Activated CD4-positive, alpha-beta memory T cell treated with anti-CD3 and anti-CD28 coated beads, Interleukin-2, amount 10 ng/mL, durations not matched to agents 7 days and 5 days (primary cell): ENCODE results near the gene CHRM4. TPM values are rescaled to one million over a fixed set of nuclear protein-coding genes. Genes with fewer than 3 reads are reported as not detected.

Experiments used
- CTCF ChIA-PET: fragments of 350-600 bp; sonication (Branson Sonifier 250); formaldehyde crosslinking; loops from one replicate; lab custom pipeline; 2021; ENCODE audit warnings: antibody characterized with exemption, inconsistent platforms; lab: Charles Lee
- POLR2A ChIA-PET: fragments of 350-600 bp; sonication (Branson Sonifier 250); formaldehyde crosslinking; loops from one replicate; lab custom pipeline; 2021; ENCODE audit warnings: antibody characterized with exemption; lab: Charles Lee
- DNase-seq: peaks from one replicate; pipeline ENCODE4 v3.0.0-alpha.2; 2020
- H3K27ac Mint-ChIP-seq: one replicate; pipeline ENCODE4 v1.8.0; 2021; ENCODE audit warnings: mild to moderate bottlenecking, mixed read lengths
- H3K27me3 Mint-ChIP-seq: one replicate; pipeline ENCODE4 v1.8.0; 2021; ENCODE audit warnings: mixed read lengths
- H3K36me3 Mint-ChIP-seq: one replicate; pipeline ENCODE4 v1.8.0; 2021; ENCODE audit warnings: low read depth, mixed read lengths
- H3K4me1 Mint-ChIP-seq: one replicate; pipeline ENCODE4 v1.8.0; 2021; ENCODE audit warnings: mixed read lengths
- H3K4me3 Mint-ChIP-seq: one replicate; pipeline ENCODE4 v1.8.0; 2021; ENCODE audit warnings: mild to moderate bottlenecking, mixed read lengths
- H3K9me3 Mint-ChIP-seq: one replicate; pipeline ENCODE4 v1.8.0; 2021; ENCODE audit warnings: mixed read lengths
- total RNA-seq, 2 experiments: library from RNA; stranded (reverse); gene quantifications; one replicate each; pipeline ENCODE4 v1.2.3, GENCODE V29; 2021

CHRM4 gene
- total RNA-seq, 2 experiments from 2014 or later, result 0.30 to 0.38 TPM

DNA sequence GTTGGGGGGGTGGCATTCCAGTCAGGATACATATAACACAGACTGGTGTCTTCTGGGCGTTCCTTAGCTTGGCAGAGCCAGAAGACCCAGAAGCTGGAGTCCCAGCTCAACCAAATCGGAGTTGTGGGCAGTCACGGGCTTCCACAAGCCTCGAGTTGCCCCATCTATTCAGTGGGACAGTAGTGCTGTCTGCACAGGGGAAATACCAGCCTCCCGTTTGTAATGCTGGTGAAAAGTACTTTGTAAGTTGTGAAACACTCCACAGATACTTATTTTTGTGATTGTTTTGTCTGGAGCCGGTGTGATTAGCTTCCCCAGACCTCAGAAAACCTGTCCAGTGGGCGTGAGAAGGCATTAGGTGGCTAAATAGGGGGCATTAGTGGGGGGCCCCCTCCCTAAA, 30.7 kb downstream of the CHRM4 start:
- Mint-ChIP-seq H3K4me1 (peaks cover 52% of the 10 kb centered on the region), H3K36me3 (peaks cover 13% of the 10 kb centered on the region), H3K9me3 (no peaks in the 10 kb centered on the region), H3K27ac (peak overlapping the region; percentile 81), H3K4me3 (peak overlapping the region; percentile 67), H3K27me3 (no peaks in the 10 kb centered on the region)
- POLR2A ChIA-PET, result interaction anchor here (12.2 kb wide), 1 partner anchor 12 kb away, joined by 143 read pairs; the partner anchor contains the start of gene DGKZ
- CTCF ChIA-PET, result interaction anchor here (0.6 to 12.2 kb wide), 6 partner anchors 9 to 169 kb away, joined by 3 to 210 read pairs (median 4); partner anchors contain the start of gene DGKZ
- no peak for DNase-seq

DNA sequence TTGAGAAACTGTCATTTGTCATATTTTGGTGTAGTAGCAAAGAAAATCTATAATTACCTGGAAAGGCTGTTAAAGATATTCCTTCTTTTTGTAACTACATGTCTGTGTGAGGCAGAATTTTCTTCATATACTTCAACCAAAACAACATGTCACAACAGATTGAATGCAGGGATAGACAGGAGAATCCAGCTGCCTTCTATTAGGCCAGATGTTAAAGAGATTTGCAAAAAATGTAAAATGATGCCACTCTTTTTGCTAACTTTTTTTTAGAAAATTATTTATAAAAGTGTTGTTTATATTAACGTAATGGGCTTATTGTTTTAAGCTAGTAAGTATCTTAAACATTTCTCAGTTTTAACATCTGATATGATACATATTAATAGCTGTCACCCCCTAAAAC, 31.6 kb downstream of the CHRM4 start:
- CTCF ChIA-PET, result interaction anchor here (1.6 to 12.2 kb wide), 4 partner anchors 9 to 170 kb away, joined by 3 to 210 read pairs (median 11); partner anchors contain the start of gene DGKZ
- H3K4me3 Mint-ChIP-seq, result no peak overlapping the region
- POLR2A ChIA-PET, result interaction anchor here (0.8 to 12.2 kb wide), 2 partner anchors 11 to 28 kb away, joined by 3 to 143 read pairs; partner anchors contain the start of gene DGKZ

DNA sequence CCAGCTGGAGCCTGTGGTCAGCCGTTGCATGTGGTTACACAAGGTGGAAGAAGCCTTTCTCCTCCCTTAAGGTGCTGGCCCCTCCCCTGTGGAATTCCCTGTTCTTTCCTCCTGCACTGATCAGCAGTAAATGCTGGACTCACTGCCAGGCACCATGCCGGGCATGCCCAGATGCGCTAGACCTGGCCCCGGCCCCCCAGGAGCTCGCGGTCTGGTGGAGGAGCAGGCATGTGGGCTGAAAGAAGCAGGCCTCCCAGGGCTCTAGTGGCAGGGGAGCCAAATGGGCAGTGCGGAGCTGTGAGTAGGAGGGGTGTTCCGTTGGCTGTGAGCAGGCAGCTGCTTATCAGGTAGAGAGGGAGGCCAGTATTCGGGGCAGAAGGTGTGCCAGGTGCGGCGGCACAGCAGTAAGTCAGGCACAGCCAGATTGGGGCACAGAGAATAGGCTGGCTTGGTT, 34.1 kb downstream of the CHRM4 start:
- CTCF ChIA-PET, result interaction anchor here (2.7 kb wide), 1 partner anchor 10 kb away, joined by 17 read pairs; the partner anchor contains the start of gene DGKZ
- Mint-ChIP-seq H3K27me3 (no peaks in the 10 kb centered on the region), H3K4me3 (no peak overlapping the region), H3K27ac (no peak overlapping the region), H3K4me1 (peaks cover 62% of the 10 kb centered on the region), H3K9me3 (no peaks in the 10 kb centered on the region), H3K36me3 (peaks cover 24% of the 10 kb centered on the region)
- no peak for DNase-seq
- POLR2A ChIA-PET, result interaction anchor here (12.2 kb wide), 1 partner anchor 9 kb away, joined by 143 read pairs; the partner anchor contains the start of gene DGKZ

More for the DNA sequence above, 31.6 kb downstream of the CHRM4 start:
- Mint-ChIP-seq H3K27me3 (no peaks in the 10 kb centered on the region), H3K9me3 (no peaks in the 10 kb centered on the region), H3K4me1 (peaks cover 48% of the 10 kb centered on the region), H3K36me3 (peaks cover 11% of the 10 kb centered on the region), H3K27ac (no peak overlapping the region)
- no peak for DNase-seq

DNA sequence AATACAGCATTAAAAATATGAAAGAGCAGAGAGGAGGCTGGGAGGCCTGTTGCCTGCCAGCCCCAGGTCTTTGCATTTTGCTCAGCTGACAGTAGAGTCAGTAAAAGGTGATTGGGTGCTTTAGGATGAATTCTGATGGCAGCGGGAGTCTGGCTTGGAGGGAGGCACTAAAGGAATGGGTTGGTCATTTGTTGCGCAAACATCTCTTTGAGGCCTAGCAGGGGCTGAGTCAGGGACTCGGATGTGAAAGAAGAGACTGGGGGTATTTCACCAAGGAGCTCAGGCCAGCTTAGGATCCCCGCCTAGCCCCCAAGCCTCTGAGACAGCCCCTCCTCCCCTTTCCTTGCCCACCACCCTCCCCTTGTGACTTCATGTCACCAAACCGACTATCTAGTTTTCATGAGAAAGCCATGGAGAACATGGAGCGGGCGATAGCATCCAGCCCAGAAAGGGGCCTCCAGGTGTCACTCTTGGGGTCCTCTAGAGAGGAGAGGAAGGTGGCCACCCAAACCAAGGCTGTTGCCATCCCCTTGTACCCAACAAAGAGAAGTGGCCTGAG, 34.6 kb downstream of the CHRM4 start:
- Mint-ChIP-seq H3K27me3 (no peaks in the 10 kb centered on the region), H3K9me3 (no peaks in the 10 kb centered on the region), H3K4me1 (peaks cover 60% of the 10 kb centered on the region), H3K36me3 (peaks cover 26% of the 10 kb centered on the region), H3K4me3 (no peak overlapping the region), H3K27ac (no peak overlapping the region)
- no peak for DNase-seq
- POLR2A ChIA-PET, result interaction anchor here (1.3 kb wide), 1 partner anchor 8 kb away, joined by 3 read pairs; no protein-coding TSS in a partner anchor
- CTCF ChIA-PET, result interaction anchor here (2.7 kb wide), 1 partner anchor 9 kb away, joined by 17 read pairs; the partner anchor contains the start of gene DGKZ

DNA sequence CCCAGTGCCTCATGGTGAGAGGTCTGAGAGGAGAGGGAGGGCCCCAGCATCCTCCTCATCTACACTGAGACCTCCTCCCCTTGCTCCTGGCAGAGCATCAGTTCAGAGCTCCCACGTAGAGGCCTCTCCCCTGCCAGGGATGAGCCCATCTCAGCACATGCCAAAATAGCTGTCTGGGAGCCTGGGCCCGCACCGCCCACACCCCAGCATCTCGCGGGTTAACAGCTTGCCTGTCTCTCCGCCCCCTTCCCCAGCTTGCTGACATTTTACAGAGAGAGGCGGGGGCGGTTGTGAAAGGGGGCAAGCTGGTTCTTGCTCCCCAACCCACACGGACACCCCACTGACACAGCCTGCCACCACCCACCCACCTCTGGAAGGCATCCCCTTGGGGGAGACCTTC, 37.9 kb downstream of the CHRM4 start:
- H3K4me1 Mint-ChIP-seq, result peaks cover 76% of the 10 kb centered on the region
- ChIA-PET CTCF (interaction anchor here (0.6 to 10.7 kb wide), 6 partner anchors 12 to 436 kb away, joined by 3 to 210 read pairs (median 8); partner anchors contain the start of gene PEX16), POLR2A (interaction anchor here (1.2 kb wide), 1 partner anchor 34 kb away, joined by 5 read pairs; no protein-coding TSS in a partner anchor)
- no peaks in the 10 kb centered on the region for H3K9me3 Mint-ChIP-seq
- DNase-seq, result no peak
- H3K27me3 Mint-ChIP-seq, result no peaks in the 10 kb centered on the region
- peaks cover 51% of the 10 kb centered on the region for H3K36me3 Mint-ChIP-seq
- H3K4me3 Mint-ChIP-seq, result no peak overlapping the region
- H3K27ac Mint-ChIP-seq, result peak overlapping the region; percentile 59

DNA sequence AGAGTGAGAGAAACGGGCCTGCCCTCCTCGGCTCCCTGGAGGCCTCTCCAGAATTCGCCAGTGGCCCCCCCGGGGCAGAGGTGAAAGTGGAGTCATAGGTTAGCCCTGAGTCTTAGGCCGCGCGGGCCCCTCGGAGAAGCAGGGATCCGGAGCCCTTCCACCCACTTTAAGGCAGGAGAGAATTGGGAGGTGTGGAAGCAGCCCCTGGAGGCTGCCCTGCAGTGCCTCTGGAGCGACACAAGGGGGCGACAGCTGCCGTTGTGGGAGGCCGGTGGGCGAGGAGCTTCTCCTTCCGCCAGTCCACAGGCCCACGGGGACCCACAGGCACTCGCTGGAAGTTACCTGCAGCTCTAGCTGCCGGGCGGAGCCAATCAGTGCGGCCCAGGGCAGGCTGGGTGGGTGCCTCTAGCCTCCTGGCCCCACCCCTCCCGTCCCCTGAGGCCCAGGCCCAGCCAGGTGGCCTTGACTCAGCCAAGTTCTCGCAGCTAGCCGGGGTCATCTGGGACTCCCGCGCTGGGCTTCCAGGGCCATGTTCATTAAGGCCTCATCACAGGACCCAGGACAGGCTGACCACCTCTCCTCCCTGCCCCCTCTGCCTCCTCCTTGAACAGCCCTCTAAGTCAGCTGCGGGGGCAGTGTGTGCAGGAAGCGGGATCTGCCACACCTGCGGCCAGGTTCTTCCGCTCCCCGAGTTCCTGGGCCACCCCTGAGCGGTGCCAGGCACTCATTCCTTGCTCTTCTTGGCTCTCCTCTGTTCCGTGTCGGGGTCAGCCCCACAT, 39.3 kb downstream of the CHRM4 start:
- Mint-ChIP-seq H3K27ac (peak overlapping the region; percentile 73), H3K9me3 (no peaks in the 10 kb centered on the region), H3K36me3 (peaks cover 52% of the 10 kb centered on the region), H3K4me1 (peaks cover 71% of the 10 kb centered on the region), H3K4me3 (peak overlapping the region; percentile 74), H3K27me3 (no peaks in the 10 kb centered on the region)
- POLR2A ChIA-PET, result interaction anchor here (0.7 to 8.8 kb wide), 3 partner anchors 11 to 37 kb away, joined by 3 to 143 read pairs (median 4); no protein-coding TSS in a partner anchor
- CTCF ChIA-PET, result interaction anchor here (0.5 to 10.7 kb wide), 23 partner anchors 8 to 699 kb away, joined by 3 to 210 read pairs (median 5); no protein-coding TSS in a partner anchor
- peak; percentile 80 for DNase-seq

DNA sequence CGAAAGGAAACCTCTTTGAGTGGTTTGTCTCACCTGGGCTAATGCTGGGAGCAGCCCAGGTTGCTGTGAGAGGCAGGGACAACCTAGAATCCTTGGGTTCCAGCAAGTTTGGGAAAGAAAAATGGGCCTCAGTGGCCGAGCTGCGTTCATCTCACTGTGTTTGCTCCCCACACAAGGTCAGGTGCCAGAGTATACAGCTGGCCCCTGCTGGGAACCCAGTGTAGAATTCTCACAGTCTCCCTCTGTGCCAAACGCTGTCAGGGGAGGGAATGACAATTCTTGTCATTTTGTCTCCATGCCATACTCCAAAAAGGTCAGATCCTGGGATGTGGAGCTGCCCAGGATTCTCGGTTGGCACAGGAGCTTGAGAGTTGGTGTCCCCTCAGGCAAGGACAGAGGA, 40.0 kb downstream of the CHRM4 start:
- peak overlapping the region; percentile 67 for H3K27ac Mint-ChIP-seq
- peaks cover 70% of the 10 kb centered on the region for H3K4me1 Mint-ChIP-seq
- no peak for DNase-seq
- H3K4me3 Mint-ChIP-seq, result peak overlapping the region; percentile 74
- ChIA-PET POLR2A (interaction anchor here (1.3 to 8.8 kb wide), 2 partner anchors 12 to 20 kb away, joined by 4 to 143 read pairs; no protein-coding TSS in a partner anchor), CTCF (interaction anchor here (0.5 to 10.7 kb wide), 20 partner anchors 9 to 422 kb away, joined by 3 to 210 read pairs (median 5); no protein-coding TSS in a partner anchor)
- H3K27me3 Mint-ChIP-seq, result no peaks in the 10 kb centered on the region
- no peaks in the 10 kb centered on the region for H3K9me3 Mint-ChIP-seq
- peaks cover 50% of the 10 kb centered on the region for H3K36me3 Mint-ChIP-seq

DNA sequence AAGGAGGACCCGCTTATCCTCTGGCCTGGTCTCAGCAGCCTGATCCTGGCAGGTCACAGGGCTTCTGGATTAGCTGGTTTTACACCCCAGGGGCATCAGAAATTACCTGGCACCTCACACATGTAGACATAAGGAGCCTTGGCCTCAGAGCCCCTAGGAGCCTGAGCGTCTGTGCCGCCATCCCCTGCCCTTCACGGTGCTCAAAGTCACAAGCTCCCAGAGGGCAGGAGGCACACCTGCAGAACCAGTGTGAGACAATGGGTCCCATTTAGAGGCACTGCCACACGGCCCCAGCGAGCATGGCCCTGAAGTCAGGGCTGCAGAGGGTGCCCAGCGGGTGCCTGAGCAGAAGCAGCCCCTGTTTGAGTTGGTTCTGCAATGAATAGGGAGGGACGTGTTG, 40.4 kb downstream of the CHRM4 start:
- Mint-ChIP-seq H3K4me3 (peak overlapping the region; percentile 74), H3K27me3 (peaks cover 1% of the 10 kb centered on the region), H3K27ac (peak overlapping the region; percentile 67), H3K36me3 (peaks cover 48% of the 10 kb centered on the region), H3K9me3 (no peaks in the 10 kb centered on the region), H3K4me1 (peaks cover 70% of the 10 kb centered on the region)
- CTCF ChIA-PET, result interaction anchor here (0.5 to 10.7 kb wide), 12 partner anchors 11 to 422 kb away, joined by 3 to 210 read pairs (median 4); no protein-coding TSS in a partner anchor
- no peak for DNase-seq
- POLR2A ChIA-PET, result interaction anchor here (8.8 kb wide), 1 partner anchor 12 kb away, joined by 143 read pairs; no protein-coding TSS in a partner anchor

DNA sequence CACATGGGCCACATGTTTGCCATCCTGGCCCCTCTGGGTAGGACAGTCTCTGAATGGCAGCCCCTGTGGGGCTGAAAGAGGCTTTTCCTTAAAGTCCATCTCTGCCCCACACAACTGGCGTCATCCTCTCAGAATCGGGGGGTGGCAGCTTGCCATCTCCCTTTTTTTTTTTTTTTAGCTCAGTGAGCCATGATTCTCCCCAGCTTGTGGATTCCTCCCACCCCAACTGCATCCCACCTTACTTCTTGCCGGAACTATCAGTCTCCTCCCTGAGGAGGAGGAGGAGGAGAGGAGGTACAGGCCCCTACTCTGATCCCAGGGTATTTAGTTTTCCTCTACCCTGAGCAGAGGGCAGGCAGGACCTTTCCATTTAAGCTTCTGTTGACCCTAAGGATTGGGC, 40.9 kb downstream of the CHRM4 start:
- Mint-ChIP-seq H3K4me3 (no peak overlapping the region), H3K27me3 (peaks cover 1% of the 10 kb centered on the region), H3K36me3 (peaks cover 48% of the 10 kb centered on the region), H3K4me1 (peaks cover 74% of the 10 kb centered on the region), H3K27ac (no peak overlapping the region), H3K9me3 (no peaks in the 10 kb centered on the region)
- DNase-seq, result no peak
- ChIA-PET POLR2A (interaction anchor here (8.8 kb wide), 1 partner anchor 13 kb away, joined by 143 read pairs; no protein-coding TSS in a partner anchor), CTCF (interaction anchor here (0.9 to 10.7 kb wide), 5 partner anchors 15 to 487 kb away, joined by 3 to 210 read pairs (median 6); no protein-coding TSS in a partner anchor)

DNA sequence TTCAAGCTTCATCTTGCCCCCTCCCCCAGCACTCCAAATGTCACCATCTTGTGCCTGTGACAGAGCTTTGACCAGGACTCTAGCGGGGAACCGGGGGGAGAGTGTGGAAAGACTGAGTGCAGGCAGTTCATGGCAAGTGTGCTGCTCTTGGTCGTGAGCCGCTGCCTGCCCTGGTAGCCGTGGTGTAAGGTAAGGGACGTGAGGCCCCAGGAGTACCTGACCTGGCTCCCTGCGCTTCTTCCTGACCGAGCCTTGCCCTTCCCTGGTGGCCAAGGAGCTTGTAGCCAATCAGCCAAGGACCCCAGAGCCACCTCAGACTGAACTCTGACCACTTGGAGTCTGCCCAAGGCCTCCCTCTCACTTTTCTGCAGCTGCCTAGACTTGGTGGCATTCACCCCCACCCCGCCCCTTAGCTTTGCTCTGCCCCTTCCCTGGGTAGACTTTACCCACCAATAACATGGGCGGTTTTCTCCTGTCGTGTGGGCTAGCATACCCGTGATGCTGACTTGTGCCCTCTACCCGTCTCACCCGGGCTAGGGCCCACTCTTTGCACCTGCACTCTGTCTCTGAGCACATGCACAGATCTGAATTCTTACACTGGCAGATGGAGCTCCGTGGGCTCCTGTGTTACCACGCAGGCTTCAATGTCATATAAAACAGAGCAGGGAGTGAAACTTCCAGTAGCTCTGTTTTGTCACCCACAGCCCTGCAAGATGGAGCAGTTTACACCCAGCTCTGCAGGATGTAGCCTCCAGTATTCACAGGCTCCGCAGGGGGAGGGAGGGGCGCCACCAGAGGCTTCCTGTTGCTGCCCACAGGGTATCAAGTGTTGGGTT, 42.8 kb downstream of the CHRM4 start:
- Mint-ChIP-seq H3K27me3 (peaks cover 7% of the 10 kb centered on the region), H3K36me3 (peaks cover 42% of the 10 kb centered on the region)
- CTCF ChIA-PET, result interaction anchor here (0.6 to 10.7 kb wide), 14 partner anchors 9 to 1218 kb away, joined by 3 to 210 read pairs (median 4); no protein-coding TSS in a partner anchor

DNA sequence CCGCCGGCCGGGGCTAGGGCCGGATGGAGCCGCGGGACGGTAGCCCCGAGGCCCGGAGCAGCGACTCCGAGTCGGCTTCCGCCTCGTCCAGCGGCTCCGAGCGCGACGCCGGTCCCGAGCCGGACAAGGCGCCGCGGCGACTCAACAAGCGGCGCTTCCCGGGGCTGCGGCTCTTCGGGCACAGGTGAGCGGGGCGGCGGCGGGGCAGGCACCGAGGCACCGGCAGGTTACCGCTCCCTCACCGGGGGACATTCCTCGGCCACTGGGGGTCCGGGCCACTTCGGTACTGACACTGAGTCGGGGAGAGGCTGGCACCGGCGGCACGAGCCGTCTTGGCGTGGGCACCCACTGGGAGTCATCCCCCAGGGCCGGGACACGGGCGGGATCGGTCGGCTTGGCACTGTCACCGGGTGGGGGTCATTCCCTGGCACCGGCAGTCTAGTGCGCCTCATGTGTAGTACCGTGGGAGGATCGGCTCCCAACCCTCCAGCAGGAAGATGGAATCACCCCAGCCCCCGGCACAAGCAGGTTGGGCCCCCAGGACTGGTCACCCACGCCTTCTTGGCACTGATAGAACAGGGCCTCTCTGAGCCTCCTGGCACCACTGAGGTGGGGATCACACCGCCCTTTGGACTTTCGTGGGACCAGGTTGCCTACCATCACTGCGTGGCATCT, 43.8 kb downstream of the CHRM4 start:
- peaks cover 65% of the 10 kb centered on the region for H3K4me1 Mint-ChIP-seq
- peak overlapping the region; percentile 90 for H3K4me3 Mint-ChIP-seq
- POLR2A ChIA-PET, result interaction anchor here (1.4 to 8.8 kb wide), 4 partner anchors 16 to 353 kb away, joined by 4 to 143 read pairs (median 9); partner anchors contain the start of genes ARHGAP1 and ZNF408
- H3K27ac Mint-ChIP-seq, result peak overlapping the region; percentile 97
- H3K27me3 Mint-ChIP-seq, result peaks cover 13% of the 10 kb centered on the region
- H3K9me3 Mint-ChIP-seq, result no peaks in the 10 kb centered on the region
- H3K36me3 Mint-ChIP-seq, result peaks cover 36% of the 10 kb centered on the region
- DNase-seq, result peak; percentile 28
- CTCF ChIA-PET, result interaction anchor here (0.6 to 10.7 kb wide), 8 partner anchors 10 to 231 kb away, joined by 3 to 210 read pairs (median 4); no protein-coding TSS in a partner anchor

More for the DNA sequence above, 42.8 kb downstream of the CHRM4 start:
- peak; percentile 79 for DNase-seq
- peak overlapping the region; percentile 90 for H3K4me3 Mint-ChIP-seq
- POLR2A ChIA-PET, result interaction anchor here (0.8 to 8.8 kb wide), 11 partner anchors 15 to 352 kb away, joined by 3 to 143 read pairs (median 5); partner anchors contain the start of genes ARHGAP1, ATG13, CHRM4 and PHF21A
- H3K27ac Mint-ChIP-seq, result peak overlapping the region; percentile 97
- H3K9me3 Mint-ChIP-seq, result no peaks in the 10 kb centered on the region
- peaks cover 73% of the 10 kb centered on the region for H3K4me1 Mint-ChIP-seq
